HG03558 (cell line): ENCODE results near the gene SHTN1.

ENCODE experiments used
- ATAC-seq: cut with Tn5 transposase; IDR thresholded peaks from one replicate; pipeline ENCODE4 v1.9.1; 2021; ENCODE audit warnings: moderate number of reproducible peaks; ENCODE audit not compliant: unreplicated experiment; ENCODE audit errors: extremely low read depth

Gene SHTN1

DNA sequence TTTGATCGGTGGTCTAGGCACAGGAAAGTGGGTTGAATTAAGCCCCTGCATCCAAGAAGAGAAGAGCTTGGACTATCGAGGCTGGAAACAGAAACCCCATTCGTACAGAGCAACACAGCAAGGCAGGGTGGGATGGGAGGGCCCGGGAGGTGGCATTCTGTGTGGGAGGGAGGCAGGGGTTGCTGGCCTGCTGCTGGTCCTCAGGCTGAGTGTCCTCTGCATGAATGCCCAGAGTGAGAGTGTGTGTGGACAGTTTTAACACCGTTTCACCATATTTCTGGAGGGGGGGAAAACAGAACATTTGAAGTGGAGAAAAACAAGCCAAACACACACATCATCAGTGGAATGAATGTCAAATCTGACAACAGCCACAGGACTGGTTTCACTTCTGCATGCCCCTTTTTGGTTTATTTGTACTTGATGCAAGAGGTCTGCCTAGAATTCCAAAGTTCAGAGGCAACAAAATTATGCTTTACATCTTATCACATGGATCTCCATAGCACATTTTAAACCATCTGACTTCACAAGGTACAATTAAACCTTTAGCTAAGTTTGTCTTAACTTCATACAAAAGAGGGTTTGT, 166.8 kb downstream of the SHTN1 start:
- peak; percentile 49 for ATAC-seq

DNA sequence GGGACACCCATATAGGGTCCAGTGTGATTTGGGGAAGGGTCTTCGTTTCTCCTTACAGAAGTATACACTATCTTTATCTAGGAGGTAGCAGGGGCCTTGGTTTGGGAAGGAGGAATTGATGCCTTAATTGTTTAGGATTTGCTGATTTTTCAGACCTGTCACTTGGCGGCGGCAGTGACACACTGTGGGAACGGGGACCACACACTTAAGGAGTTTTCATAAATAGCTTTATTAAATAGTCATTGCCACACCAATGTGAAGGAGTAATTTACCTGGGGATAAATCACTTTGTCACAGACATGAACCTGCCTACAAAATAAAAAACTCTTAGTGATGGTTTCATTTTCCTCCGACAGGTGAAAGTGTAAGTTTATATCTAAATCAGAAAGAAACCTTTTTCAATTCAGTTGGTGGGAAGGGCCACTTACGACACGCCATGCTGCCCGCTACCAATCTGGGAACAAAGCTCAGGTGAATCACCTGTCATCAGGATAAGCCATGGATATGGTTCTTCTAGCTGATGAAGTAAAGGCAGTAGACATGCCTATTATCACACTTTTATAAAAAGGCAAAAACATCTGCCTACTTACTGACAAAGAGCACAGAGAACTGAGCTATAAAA, 168.0 kb downstream of the SHTN1 start:
- no peak for ATAC-seq

DNA sequence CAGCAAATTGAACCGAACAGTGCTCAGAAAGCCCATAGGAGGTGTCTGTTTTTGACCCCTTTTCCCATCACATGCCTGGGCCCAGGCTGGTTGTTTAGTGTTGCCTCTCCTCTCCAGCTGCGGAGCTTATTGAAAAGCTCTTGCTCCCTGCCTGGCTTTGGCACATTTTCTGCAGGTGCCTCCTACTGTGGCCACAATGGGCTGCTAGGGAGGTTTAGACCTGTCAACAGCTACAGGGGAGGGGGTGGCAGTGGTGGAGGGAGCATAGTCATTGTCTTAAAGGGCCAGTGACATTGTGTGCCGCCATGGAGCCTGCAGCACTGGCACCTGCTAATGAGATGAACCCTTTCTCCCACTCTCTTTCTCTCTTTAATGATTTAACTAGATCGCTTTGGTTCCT, 168.9 kb downstream of the SHTN1 start:
- no peak for ATAC-seq

DNA sequence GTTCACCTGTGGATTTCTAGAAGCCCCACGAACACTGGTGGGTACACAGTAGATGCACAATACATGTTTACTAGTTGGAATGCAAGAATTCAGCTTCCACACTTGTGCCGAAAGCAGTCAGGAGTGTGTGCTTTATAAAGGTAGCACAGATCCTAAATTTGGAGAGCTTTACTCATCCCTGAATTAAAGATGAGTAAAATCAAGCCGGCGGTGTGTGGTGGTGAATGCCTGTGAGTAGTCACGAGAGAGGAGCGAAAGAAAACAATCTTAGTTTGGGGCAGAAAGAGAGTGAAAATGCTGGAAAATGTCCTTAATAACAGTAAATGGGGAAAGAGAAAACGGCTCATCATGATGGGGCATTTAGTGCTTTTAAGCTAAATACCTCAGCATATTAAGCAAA, 169.3 kb downstream of the SHTN1 start:
- no peak for ATAC-seq

DNA sequence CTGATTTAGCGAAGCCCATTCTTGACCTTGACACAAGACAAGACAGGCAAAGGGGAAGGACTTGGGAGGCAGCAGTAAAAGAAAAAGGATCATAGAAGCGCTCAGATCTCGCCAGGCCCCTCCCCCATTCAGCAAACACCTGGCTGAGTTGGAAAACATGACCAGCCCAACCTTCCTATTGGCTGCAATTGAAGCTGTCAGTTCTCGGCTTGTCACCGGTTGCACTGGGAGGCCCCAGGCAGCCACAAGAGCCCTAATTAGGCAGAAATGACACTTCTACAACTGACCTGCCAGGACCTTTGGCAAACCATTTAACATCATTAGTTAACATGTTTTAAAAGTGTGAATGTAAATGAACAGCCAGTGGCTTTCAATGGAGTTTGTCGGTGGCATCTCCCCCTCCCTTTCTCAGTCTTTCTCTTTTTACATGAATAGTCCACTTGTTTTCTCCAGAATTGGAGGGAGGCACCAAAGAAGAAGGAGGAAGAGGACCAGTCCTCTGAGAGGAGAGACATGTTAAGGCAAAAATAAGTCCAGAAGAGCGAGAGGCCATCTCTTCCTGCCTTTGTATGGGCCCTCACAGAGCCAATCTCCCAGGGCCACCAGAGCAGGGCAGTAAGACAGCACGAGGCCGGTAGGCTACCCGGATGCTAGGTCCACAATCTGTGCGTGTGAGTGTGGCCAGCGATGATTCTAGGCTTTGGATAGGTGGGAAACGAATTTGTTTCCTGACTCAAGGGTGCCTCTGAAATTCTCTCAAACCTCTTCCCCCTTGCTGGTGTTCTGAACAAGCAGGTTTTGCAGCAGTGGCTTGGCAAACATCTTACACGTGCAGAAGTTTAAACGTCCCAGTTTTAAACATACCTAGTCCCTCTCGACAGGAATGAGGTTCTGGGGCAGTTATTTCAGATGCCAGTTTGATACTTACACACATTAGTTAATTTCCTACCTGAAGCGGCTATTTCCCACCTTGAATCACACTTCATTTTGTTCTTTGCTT, 170.7 kb downstream of the SHTN1 start:
- ATAC-seq: no peak

DNA sequence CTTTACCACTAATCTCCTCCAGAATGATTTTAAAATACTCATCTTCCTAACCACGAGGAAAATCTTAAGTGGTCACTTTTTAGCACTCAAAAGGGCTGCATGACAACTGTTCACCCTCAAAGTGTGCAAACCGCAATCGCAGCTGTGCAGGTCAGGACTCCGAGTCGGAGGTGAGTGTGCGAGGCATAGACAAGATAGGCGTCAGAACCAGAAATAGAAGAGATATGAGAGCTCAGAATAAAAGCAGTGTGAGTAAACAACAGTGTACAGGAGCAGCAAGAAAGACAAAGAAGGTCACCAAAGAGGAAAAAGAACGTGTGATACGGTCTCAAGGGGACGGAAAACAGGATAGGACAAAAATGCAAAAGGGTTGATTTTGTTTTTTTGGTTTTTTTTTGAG, 173.2 kb downstream of the SHTN1 start:
- ATAC-seq: no peak
